Activated naive CD8-positive, alpha-beta T cell treated with anti-CD3 and anti-CD28 coated beads, Interleukin-2, amount 10 ng/mL, durations not matched to agents 7 days and 5 days (primary cell): Measurements from ENCODE around the gene BHLHE23. TPM values are rescaled to one million over a fixed set of nuclear protein-coding genes. Genes with fewer than 3 reads are reported as not detected.

Source experiments
- ATAC-seq: fragments of 150-1000 bp; cut with Tn5 transposase; one replicate; pipeline ENCODE4 v1.10.0; 2021; ENCODE audit warnings: low read depth, moderate library complexity
- POLR2A ChIA-PET: fragments of 350-600 bp; sonication (Branson Sonifier 250); formaldehyde crosslinking; loops from one replicate; lab custom pipeline; 2021; ENCODE audit warnings: antibody characterized with exemption; lab: Charles Lee
- DNase-seq: peaks from one replicate; pipeline ENCODE4 v3.0.0; 2021
- H3K27ac Mint-ChIP-seq: one replicate; pipeline ENCODE4 v1.8.0; 2022; ENCODE audit warnings: mild to moderate bottlenecking, mixed read lengths
- H3K27me3 Mint-ChIP-seq: one replicate; pipeline ENCODE4 v1.8.0; 2022; ENCODE audit warnings: mild to moderate bottlenecking, moderate library complexity, mixed read lengths
- H3K36me3 Mint-ChIP-seq: one replicate; pipeline ENCODE4 v1.8.0; 2021; ENCODE audit warnings: mild to moderate bottlenecking, mixed read lengths
- H3K4me1 Mint-ChIP-seq: one replicate; pipeline ENCODE4 v1.8.0; 2021; ENCODE audit warnings: mixed read lengths
- H3K4me3 Mint-ChIP-seq: one replicate; pipeline ENCODE4 v1.8.0; 2022; ENCODE audit warnings: mild to moderate bottlenecking, moderate library complexity, mixed read lengths
- H3K9me3 Mint-ChIP-seq: one replicate; pipeline ENCODE4 v1.8.0; 2021; ENCODE audit warnings: mixed read lengths
- total RNA-seq, 2 experiments: library from RNA; stranded (reverse); gene quantifications; one replicate each; pipeline ENCODE4 v1.2.3, GENCODE V29; 2021

BHLHE23 gene
- total RNA-seq, 2 experiments from 2014 or later = not detected

DNA sequence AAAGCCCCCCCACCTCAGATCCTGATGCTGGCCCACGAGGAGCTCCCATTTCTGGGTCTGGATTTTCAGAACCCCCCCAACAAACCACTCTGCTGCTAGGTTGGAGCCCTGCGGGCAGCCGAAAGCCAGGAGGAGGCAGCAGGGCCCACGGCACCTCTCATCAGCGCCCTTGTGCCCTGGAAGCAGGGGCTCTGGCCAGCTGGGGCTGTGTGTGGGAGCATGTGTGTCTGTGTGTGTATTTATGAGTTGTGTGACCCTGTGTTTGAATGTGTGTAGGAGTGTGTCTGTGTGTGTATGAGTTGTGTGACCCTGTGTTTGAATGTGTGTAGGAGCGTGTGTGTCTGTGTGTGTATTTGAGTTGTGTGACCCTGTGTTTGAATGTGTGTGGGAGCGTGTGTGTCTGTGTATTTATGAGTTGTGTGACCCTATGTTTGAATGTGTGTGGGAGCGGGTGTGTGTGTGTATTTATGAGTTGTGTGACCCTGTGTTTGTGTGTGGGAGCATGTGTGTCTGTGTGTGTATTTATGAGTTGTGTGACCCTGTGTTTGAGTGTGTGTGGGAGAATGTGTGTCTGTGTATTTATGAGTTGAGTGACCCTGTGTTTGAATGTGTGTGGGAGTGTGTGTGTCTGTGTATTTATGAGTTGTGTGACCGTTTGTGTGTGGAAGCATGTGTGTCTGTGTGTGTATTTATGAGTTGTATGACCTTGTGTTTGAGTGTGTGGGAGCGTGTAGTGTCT lies 35.4 kb downstream of the BHLHE23 start:
- DNase-seq = no peak
- H3K27me3 Mint-ChIP-seq = peaks cover 40% of the 10 kb centered on the region
- peaks cover 12% of the 10 kb centered on the region for H3K4me1 Mint-ChIP-seq
- H3K27ac Mint-ChIP-seq = peak overlapping the region; percentile 26
- no peaks in the 10 kb centered on the region for H3K9me3 Mint-ChIP-seq
- ATAC-seq = no peak
- H3K4me3 Mint-ChIP-seq = no peak overlapping the region
- no peaks in the 10 kb centered on the region for H3K36me3 Mint-ChIP-seq
- POLR2A ChIA-PET = interaction anchor here (1.1 to 1.3 kb wide), 2 partner anchors 9 to 12 kb away, joined by 4 to 5 read pairs; no protein-coding TSS in a partner anchor

DNA sequence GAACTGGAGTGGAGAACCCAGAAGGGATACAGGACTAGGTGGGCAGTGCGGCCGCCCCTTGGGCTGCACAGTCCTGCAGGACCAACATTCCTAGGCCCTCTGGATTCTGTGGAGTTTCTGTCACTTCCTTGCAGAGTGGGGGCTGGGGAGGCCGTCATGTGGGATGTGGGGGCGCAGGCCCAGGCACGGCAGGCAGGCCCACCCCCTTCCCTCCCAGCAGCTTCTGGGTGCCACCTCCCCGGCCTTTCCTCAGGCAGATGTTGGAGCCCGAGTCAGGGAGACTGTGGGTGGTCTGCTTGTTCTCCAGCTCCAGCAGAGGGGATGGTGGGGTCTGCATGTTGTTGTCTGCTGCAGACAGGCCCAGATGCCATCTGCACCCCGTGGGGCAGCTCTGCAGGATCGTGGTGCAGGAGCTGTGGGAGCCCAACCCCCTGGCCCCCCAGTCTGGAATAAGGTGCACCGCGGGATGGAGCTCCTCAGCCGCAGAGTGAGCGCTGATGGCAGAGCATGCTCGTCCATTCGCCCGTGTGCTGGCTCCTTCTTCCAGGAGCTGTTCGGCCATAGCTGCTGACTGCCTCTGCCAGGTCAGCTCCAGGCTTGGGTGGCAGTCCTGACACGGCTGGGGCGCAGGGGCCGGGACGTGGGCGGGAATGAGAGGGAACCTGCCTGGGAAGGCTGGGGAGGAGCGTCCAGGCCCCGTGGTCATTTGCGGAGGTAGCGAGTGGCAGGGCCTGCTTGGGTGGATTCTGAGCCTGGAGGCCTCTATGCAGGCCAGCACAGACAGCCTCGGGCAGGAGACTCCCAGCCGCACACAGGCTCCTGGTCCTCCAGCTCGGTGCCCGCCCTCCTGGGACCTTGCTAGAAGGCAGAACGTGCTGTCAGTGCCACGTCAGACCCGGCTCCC lies 36.2 kb downstream of the BHLHE23 start:
- Mint-ChIP-seq H3K36me3 (peaks cover 1% of the 10 kb centered on the region), H3K4me3 (no peak overlapping the region), H3K9me3 (no peaks in the 10 kb centered on the region), H3K4me1 (peaks cover 12% of the 10 kb centered on the region), H3K27me3 (peaks cover 37% of the 10 kb centered on the region), H3K27ac (no peak overlapping the region)
- ATAC-seq (no peak), DNase-seq (no peak)
- POLR2A ChIA-PET = interaction anchor here (1.1 to 1.4 kb wide), 3 partner anchors 10 to 16 kb away, joined by 3 to 5 read pairs (median 4); no protein-coding TSS in a partner anchor

DNA sequence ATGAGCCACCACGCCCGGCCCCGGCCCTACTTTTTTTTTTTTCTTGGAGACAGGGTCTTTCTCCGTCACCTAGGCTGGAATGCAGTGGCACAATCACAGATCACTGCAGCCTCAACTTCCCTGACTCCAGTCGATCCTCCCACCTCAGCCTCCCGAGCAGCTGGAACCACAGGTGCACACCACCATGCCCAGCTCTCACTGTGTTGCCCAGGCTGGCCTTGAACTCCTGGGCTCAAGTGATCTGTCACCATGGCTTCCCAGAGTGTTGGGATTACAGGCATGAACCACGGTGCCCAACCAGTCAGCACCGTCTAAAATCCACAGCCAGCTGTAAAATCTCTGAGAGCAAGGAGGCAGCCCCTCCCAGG lies 36.8 kb downstream of the BHLHE23 start:
- POLR2A ChIA-PET = interaction anchor here (1.4 kb wide), 1 partner anchor 16 kb away, joined by 3 read pairs; no protein-coding TSS in a partner anchor
- Mint-ChIP-seq H3K27ac (no peak overlapping the region), H3K9me3 (no peaks in the 10 kb centered on the region), H3K27me3 (peaks cover 35% of the 10 kb centered on the region), H3K36me3 (peaks cover 1% of the 10 kb centered on the region), H3K4me1 (peaks cover 12% of the 10 kb centered on the region), H3K4me3 (no peak overlapping the region)
- DNase-seq (no peak), ATAC-seq (no peak)

DNA sequence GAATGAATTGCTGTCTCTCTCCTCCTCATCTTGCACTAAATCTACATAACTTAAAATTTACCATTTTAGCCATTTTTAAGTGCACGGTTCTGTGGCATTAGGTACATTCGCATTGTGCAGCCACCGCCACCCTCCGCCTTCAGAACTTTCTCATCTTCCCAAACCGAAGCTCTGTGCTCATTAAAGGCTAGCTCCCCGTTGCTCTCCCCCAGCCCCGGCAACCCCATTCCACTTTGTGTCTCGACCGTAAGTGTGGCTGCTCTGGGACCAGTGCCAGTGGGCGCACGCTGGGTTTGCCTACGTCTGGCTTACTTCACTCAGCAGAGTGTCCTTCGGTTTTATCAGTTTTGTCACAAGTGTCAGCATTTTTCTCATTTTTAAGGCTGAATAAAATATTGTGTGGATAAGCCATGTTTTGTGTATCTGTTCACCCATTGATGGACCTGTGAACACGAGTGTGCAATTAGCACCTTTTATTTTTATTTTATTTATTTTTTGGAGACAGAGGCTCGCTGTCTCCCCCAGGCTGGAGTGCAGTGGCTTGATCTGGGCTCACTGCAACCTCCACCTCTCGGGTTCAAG lies 37.5 kb downstream of the BHLHE23 start:
- Mint-ChIP-seq H3K27ac (no peak overlapping the region), H3K4me3 (no peak overlapping the region), H3K4me1 (peaks cover 12% of the 10 kb centered on the region), H3K9me3 (no peaks in the 10 kb centered on the region), H3K27me3 (peaks cover 29% of the 10 kb centered on the region), H3K36me3 (peaks cover 1% of the 10 kb centered on the region)
- DNase-seq (no peak), ATAC-seq (no peak)
- POLR2A ChIA-PET = interaction anchor here (1.4 kb wide), 1 partner anchor 15 kb away, joined by 3 read pairs; no protein-coding TSS in a partner anchor

DNA sequence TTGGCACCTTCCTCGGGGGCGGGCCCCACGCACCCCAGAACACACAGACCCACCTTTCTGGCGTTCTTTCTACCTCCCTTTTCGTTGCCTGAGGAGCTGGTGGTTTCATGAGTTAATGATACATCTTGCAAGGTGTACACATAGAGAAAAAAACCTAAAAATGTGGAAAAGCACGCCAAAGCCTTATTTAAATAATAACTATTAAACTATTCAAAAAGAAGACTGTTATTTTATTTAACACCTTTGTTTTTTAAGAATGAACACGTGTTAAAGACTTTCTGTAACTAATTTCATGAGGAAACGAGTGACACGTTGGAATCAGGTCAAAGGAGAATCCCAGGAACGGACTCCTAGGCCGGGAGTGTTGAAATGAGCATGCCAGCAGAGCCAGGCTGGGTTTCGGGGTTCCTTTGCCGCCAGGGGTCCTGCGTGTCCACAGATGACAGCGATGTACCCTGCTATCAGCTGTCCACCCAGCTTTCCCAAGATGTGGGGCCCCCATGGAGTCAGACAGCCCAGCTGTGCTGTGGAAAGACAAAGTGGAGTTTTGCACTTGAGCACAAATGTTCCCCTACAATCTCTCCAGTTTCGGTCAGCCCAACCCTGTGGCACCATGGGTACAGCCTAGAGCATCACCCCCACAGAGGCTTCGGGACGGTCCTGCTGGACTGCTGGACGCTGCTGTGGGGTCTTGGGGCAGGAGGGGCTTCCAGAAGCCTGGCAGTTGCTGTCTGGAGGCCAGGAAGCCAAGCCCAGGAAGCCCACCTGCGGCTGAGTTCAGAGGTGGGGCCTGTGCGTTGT lies 38.2 kb downstream of the BHLHE23 start:
- H3K4me3 Mint-ChIP-seq = no peak overlapping the region
- ATAC-seq (no peak), DNase-seq (no peak)
- POLR2A ChIA-PET = no interaction called here
- H3K27ac Mint-ChIP-seq = no peak overlapping the region
- peaks cover 22% of the 10 kb centered on the region for H3K27me3 Mint-ChIP-seq
- no peaks in the 10 kb centered on the region for H3K9me3 Mint-ChIP-seq
- H3K36me3 Mint-ChIP-seq = peaks cover 1% of the 10 kb centered on the region
- H3K4me1 Mint-ChIP-seq = peaks cover 12% of the 10 kb centered on the region

DNA sequence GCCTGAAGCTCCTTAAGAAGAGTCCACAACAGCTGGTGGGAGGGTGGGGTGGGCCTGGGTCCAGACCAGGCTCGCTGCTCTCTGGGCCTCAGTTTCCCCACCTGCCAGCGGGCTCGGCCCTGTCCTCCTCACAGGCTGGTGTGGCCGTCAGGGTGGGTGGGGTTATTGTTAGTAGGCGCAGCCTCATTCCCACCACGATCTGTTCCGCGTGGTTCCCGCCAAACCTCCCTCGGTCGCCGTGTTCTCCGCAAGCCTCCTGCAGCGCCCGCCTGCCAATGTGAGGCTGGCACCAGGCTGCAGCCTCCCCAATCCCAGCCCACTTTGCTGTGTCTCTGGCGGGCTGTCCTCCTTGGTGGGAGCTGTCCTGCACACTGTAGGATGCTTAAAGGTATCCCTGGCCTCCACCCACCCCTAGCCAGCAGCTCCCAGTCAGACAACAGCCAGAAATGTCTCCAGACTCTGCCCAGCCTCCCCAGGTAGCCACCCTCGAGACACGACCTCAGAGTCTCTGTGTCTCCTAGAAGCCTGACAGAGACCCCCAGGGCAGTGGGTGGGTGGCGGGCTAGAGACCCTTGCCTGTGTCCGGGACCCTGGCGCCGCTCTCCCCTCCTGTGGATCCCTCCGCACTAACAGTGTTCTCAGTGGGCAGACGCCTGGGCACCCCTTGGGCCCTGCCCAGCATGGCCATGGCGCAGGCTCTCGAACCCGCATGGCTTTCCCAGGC lies 39.0 kb downstream of the BHLHE23 start:
- peaks cover 12% of the 10 kb centered on the region for H3K4me1 Mint-ChIP-seq
- H3K9me3 Mint-ChIP-seq = no peaks in the 10 kb centered on the region
- no peak overlapping the region for H3K4me3 Mint-ChIP-seq
- POLR2A ChIA-PET = no interaction called here
- ATAC-seq (no peak), DNase-seq (no peak)
- H3K27ac Mint-ChIP-seq = no peak overlapping the region
- H3K27me3 Mint-ChIP-seq = peaks cover 14% of the 10 kb centered on the region
- peaks cover 1% of the 10 kb centered on the region for H3K36me3 Mint-ChIP-seq

DNA sequence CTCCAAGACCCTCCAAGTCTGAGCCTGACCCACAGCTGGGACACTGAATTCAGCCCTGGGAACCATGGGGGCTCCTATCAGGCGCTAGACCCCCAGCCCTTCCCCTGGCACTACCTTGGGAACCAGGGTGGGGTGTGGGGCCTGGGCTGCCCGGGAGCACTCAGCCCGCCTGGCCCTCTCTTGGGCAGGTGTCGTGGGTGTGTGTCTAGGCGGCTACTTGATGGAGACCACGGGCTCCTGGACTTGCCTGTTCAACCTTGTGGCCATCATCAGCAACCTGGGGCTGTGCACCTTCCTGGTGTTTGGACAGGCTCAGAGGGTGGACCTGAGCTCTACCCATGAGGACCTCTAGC lies 39.6 kb downstream of the BHLHE23 start:
- Mint-ChIP-seq H3K36me3 (peaks cover 1% of the 10 kb centered on the region), H3K4me1 (peaks cover 7% of the 10 kb centered on the region), H3K9me3 (no peaks in the 10 kb centered on the region), H3K27me3 (peaks cover 9% of the 10 kb centered on the region), H3K27ac (no peak overlapping the region), H3K4me3 (no peak overlapping the region)
- POLR2A ChIA-PET = no interaction called here
- ATAC-seq (no peak), DNase-seq (no peak)

DNA sequence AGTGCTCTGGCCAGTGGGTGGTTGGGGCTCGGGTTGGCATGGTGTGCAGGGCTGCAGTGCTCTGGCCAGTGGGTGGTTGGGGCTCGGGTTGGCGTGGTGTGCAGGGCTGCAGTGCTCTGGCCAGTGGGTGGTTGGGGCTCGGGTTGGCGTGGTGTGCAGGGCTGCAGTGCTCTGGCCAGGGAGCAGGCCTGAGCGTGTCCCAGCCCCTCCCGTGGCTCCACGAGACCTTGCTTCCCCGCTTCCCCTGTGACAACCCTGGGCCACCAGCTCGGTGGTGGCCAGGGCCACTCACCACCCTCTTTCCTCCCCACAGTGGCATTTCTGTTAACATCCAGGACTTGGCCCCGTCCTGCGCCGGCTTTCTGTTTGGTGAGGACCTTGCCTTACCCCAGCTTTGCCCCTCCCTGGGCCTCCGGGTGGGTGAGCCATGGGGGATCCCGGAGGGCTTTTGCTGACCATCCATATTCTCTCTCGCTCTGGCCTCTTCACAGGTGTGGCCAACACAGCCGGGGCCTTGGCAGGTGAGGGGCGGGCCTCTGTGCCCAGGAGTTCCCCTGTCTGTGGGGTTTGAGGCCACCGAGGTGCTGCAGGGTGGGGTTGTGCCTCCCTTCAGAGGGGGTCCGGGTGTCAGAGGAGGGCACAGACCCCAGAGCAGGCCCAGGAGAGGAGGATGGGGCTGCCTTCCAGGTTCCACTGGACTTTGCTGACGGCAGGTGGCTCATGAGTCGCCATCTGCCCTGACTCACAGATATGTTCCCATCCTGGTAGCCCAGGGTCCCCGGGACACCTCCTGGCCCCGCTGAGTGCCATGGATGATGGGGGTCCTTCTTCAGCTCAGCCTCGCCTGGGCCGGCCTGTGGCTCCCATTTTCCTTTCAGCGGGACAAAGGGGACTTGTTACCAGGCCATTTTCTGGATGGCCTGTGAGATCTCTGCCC lies 40.3 kb downstream of the BHLHE23 start:
- H3K27me3 Mint-ChIP-seq = peaks cover 3% of the 10 kb centered on the region
- no peak overlapping the region for H3K27ac Mint-ChIP-seq
- POLR2A ChIA-PET = no interaction called here
- H3K4me3 Mint-ChIP-seq = no peak overlapping the region
- H3K9me3 Mint-ChIP-seq = no peaks in the 10 kb centered on the region
- H3K36me3 Mint-ChIP-seq = peaks cover 1% of the 10 kb centered on the region
- ATAC-seq (no peak), DNase-seq (no peak)
- peaks cover under 1% of the 10 kb centered on the region for H3K4me1 Mint-ChIP-seq

DNA sequence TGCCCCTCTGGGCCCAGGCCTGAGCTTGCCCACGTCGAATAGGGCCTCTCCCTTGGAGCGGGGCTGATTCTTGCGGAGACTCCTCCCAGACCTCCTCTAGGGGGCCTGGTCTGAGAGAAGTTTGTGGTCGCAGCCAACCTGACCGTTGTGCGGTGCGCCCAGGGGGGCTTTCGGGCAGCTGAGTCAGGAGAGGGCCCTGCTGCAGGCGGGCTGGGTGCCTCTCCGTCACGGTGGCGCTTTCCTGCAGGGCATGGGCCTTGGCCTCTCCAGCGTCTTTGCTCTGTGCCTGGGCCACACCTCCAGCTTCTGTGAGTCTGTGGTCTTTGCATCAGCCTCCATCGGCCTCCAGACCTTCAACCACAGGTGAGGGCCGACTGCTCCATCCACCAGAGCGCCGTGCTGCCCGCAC lies 41.4 kb downstream of the BHLHE23 start:
- Mint-ChIP-seq H3K4me3 (no peak overlapping the region), H3K36me3 (peaks cover 1% of the 10 kb centered on the region), H3K9me3 (no peaks in the 10 kb centered on the region), H3K27ac (no peak overlapping the region), H3K4me1 (no peaks in the 10 kb centered on the region), H3K27me3 (no peaks in the 10 kb centered on the region)
- DNase-seq (no peak), ATAC-seq (no peak)
- POLR2A ChIA-PET = interaction anchor here (1.1 kb wide), 1 partner anchor 10 kb away, joined by 3 read pairs; no protein-coding TSS in a partner anchor

DNA sequence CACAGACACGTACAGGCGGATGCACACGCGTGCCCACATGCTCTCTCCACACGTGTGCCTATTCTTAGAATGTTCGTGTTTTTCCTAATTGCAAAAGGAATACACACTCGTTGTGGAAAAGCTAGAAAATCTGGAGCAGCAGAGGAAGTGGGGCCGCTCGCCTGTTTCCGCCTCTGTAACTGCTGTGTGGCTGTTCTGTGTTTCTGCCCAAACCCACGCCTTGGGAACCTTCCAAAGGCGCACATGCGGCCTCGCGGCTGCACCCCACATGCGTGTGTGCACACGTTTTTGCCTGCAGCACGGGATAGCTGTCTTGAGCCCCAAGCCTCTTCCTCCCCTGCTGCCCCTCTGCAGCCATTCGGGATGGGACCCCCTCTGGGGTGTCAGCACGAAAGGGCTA lies 42.1 kb downstream of the BHLHE23 start:
- peaks cover 4% of the 10 kb centered on the region for H3K4me1 Mint-ChIP-seq
- no peak overlapping the region for H3K4me3 Mint-ChIP-seq
- peaks cover 4% of the 10 kb centered on the region for H3K36me3 Mint-ChIP-seq
- POLR2A ChIA-PET = interaction anchor here (1.1 kb wide), 1 partner anchor 9 kb away, joined by 3 read pairs; no protein-coding TSS in a partner anchor
- H3K9me3 Mint-ChIP-seq = no peaks in the 10 kb centered on the region
- no peak for DNase-seq
- no peak for ATAC-seq
- H3K27ac Mint-ChIP-seq = no peak overlapping the region
- no peaks in the 10 kb centered on the region for H3K27me3 Mint-ChIP-seq

DNA sequence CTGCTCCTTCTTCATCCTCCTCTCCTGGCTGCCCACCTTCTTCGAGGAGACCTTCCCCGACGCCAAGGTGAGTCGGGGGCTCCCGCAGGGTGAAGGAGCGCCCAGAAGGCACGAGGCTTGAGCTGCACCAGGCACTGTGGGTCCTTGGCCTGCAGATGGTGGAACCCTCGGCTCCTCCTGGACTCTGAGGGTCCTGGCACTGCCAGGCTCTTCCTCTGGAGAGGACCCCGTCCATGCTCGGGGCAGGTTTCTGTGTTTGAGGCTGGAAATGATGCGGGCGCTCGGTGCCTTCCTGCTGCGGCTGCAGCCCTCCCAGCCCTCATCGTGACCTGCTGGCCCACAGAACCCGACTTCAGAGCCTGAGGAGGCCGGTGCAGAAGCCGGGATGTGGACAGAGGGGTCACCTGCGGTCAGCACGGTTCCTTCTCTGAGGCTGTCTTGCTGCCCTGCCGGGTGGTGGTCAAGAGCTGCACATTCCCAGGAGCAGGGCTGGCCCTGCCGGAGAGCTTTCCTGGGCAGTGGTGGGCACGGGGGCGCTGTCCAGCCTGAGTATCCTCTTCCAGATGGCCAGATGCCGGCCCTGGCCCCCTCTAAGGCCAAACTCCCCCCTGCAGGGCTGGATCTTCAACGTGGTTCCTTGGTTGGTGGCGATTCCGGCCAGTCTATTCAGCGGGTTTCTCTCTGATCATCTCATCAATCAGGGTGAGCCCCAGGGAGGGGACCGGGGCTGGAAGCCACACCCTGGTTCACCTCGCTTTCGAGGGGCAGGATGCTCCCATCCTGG lies 43.0 kb downstream of the BHLHE23 start:
- POLR2A ChIA-PET = interaction anchor here (1.1 kb wide), 1 partner anchor 9 kb away, joined by 3 read pairs; no protein-coding TSS in a partner anchor
- Mint-ChIP-seq H3K4me1 (peaks cover 8% of the 10 kb centered on the region), H3K27ac (no peak overlapping the region), H3K27me3 (no peaks in the 10 kb centered on the region), H3K9me3 (no peaks in the 10 kb centered on the region), H3K4me3 (no peak overlapping the region), H3K36me3 (peaks cover 4% of the 10 kb centered on the region)
- ATAC-seq = no peak
- no peak for DNase-seq
